ENCODE results near the gene PRKN.
A peak's percentile ranks its signal among the peaks of the same experiment; 100 is the strongest.

Gene PRKN

DNA sequence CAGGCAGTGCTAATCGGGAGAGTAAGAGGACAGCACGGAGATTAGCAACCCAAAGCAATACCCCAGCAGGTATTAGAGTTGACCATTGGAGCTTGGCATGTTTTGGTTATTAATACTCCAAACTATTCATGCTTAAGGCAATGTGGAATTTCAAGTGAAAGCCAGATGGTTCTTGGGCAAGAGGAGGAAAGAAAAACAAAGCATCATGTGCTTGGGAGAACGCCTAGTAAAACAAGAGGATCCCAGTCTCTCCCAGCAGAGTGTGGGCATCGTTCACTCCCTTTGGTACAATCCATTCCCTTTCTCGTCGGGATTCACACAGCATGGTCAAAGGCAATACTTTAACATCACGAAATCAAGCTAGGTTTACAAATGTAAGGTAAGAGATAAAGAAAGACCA is 349.8 kb downstream of the PRKN start (continued):
- TF ChIP-seq, protein P1, sequence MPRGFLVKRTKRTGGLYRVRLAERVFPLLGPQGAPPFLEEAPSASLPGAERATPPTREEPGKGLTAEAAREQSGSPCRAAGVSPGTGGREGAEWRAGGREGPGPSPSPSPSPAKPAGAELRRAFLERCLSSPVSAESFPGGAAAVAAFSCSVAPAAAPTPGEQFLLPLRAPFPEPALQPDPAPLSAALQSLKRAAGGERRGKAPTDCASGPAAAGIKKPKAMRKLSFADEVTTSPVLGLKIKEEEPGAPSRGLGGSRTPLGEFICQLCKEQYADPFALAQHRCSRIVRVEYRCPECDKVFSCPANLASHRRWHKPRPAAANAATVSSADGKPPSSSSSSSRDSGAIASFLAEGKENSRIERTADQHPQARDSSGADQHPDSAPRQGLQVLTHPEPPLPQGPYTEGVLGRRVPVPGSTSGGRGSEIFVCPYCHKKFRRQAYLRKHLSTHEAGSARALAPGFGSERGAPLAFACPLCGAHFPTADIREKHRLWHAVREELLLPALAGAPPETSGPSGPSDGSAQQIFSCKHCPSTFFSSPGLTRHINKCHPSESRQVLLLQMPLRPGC (tag by site-specific recombination; IDR thresholded peaks at IDR 0.05), result no peak

DNA sequence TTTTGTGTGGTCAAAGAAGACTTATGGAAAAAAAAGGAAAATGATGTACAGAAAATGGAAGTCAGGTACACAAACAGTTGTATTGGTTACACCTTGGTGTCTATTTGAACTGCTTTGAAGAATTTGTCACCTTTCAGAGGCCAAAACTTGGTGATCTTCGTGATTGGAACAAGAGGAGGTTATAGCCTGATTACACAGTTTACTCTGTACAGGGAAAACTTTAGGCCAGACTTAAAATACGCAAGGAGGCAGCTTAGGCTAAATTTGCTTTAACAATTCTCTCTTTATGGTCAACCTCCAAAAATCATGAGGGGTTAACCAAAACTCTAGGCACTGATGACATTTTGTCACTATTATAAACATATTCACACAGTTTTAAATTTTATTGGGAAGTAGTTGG is 353.7 kb downstream of the PRKN start:
- TF ChIP-seq ZNF335 (tag by site-specific recombination; conservative IDR thresholded peaks at IDR 0.05) (no peak), ZNF302 (tag by site-specific recombination; IDR thresholded peaks at IDR 0.05; ENCODE audit: low read depth) (no peak), GLIS1 (tag by site-specific recombination; IDR thresholded peaks at IDR 0.05) (no peak), PRDM1 (tag by site-specific recombination; IDR thresholded peaks at IDR 0.05) (no peak), GLI2 (tag by site-specific recombination; IDR thresholded peaks at IDR 0.05; ENCODE audit: borderline replicate concordance, low read depth) (no peak), KLF16 (tag by site-specific recombination; IDR thresholded peaks at IDR 0.05) (no peak), BCL11B (tag by site-specific recombination; IDR thresholded peaks at IDR 0.05; ENCODE audit: low read depth) (no peak), ZNF37A (tag by site-specific recombination; IDR thresholded peaks at IDR 0.05) (no peak)
- H3K36me3 ChIP-seq (ENCODE audit: control insufficient read depth in 2 of 2, insufficient read depth in 1 of 2, low read length in 2 of 2), result no peaks in the 10 kb centered on the region
- POLR2A ChIA-PET, result no interaction called here
- no peaks in the 10 kb centered on the region for H3K9me3 ChIP-seq (ENCODE audit: control insufficient read depth, insufficient read depth, low read depth, low read length)
- no peak overlapping the region for H3K4me3 ChIP-seq (ENCODE audit: low read depth, low read length)
- H3K27ac ChIP-seq (ENCODE audit: extremely low read depth, low read depth, low read length), result no peak overlapping the region
- CTCF ChIA-PET, result no interaction called here
- no peaks in the 10 kb centered on the region for H3K4me1 ChIP-seq (ENCODE audit: control insufficient read depth, insufficient read depth, low read length)

DNA sequence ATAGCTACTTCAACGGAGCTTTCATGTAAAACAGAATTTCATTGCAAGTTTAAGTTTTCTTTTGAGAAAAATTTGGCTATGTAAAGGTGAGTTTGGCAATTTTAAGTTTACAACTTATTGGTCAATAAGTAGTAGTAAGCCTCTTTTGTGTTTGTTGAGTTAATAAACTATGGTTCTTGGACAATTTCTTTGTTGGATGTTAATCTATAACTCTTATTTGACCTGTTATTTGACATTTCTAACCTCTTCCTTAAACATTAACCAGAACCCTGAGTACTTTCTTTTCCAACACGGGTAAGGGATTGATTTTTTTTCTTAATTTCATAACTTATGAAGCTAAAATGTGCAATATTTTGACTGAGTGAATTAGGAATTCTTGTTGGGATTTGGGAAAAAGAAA is 354.4 kb downstream of the PRKN start:
- no peaks in the 10 kb centered on the region for H3K4me1 ChIP-seq (ENCODE audit: control insufficient read depth, insufficient read depth, low read length)
- no peak overlapping the region for H3K27ac ChIP-seq (ENCODE audit: extremely low read depth, low read depth, low read length)
- H3K4me3 ChIP-seq (ENCODE audit: low read depth, low read length), result no peak overlapping the region
- no peaks in the 10 kb centered on the region for H3K36me3 ChIP-seq (ENCODE audit: control insufficient read depth in 2 of 2, insufficient read depth in 1 of 2, low read length in 2 of 2)
- CTCF ChIA-PET, result no interaction called here
- POLR2A ChIA-PET, result no interaction called here
- no peak for TF ChIP-seq ZNF830 (tag by site-specific recombination; IDR thresholded peaks at IDR 0.05; ENCODE audit: low read depth)
- TF ChIP-seq ZNF664 (tag by site-specific recombination; IDR thresholded peaks at IDR 0.05), result no peak
- TF ChIP-seq ZNF416 (tag by site-specific recombination; IDR thresholded peaks at IDR 0.05), result no peak
- TF ChIP-seq ZNF792 (tag by site-specific recombination; IDR thresholded peaks at IDR 0.05), result no peak
- no peak for TF ChIP-seq EGR2 (tag by site-specific recombination; IDR thresholded peaks at IDR 0.05; ENCODE audit: low read depth)
- TF ChIP-seq HOXA7 (CRISPR knock-in tag; IDR thresholded peaks at IDR 0.05; ENCODE audit: borderline replicate concordance), result no peak
- no peak for TF ChIP-seq ZNF768 (tag by site-specific recombination; IDR thresholded peaks at IDR 0.05)
- TF ChIP-seq ZNF239 (tag by site-specific recombination; IDR thresholded peaks at IDR 0.05), result no peak
- no peak for TF ChIP-seq ZNF157 (tag by site-specific recombination; IDR thresholded peaks at IDR 0.05)
- no peak for TF ChIP-seq ZIC2 (tag by site-specific recombination; IDR thresholded peaks at IDR 0.05)
- no peak for TF ChIP-seq ZSCAN16 (tag by site-specific recombination; IDR thresholded peaks at IDR 0.05)
- no peak for TF ChIP-seq ZNF747 (tag by site-specific recombination; IDR thresholded peaks at IDR 0.05)
- no peaks in the 10 kb centered on the region for H3K9me3 ChIP-seq (ENCODE audit: control insufficient read depth, insufficient read depth, low read depth, low read length)

DNA sequence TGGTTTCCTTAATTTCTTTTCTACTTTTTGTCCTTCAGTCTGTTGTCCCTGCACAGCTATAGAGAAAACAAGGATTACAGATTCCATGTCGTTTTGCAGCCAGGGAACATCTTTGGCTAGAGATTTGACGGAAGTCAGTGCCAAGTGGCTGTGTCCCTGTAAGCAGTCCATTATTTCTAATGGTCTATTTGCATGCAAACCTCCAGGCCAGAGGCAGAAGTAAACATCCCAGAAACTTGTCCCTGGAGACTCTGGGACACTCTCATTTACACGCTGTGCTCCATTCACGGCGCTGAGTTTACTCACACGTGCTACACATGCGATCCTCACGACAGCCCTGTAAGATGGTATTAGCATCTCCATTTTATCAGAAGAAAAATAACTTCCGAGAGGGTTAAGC is 355.5 kb downstream of the PRKN start:
- TF ChIP-seq SETDB1 (IDR thresholded peaks at IDR 0.05; ENCODE audit: insufficient read length, low read length) (peak; percentile 20), GLIS1 (tag by site-specific recombination; IDR thresholded peaks at IDR 0.05) (no peak), ZSCAN30 (tag by site-specific recombination; IDR thresholded peaks at IDR 0.05) (no peak), ZNF341 (tag by site-specific recombination; IDR thresholded peaks at IDR 0.05; ENCODE audit: low read depth) (no peak)
- TF ChIP-seq, protein P2, sequence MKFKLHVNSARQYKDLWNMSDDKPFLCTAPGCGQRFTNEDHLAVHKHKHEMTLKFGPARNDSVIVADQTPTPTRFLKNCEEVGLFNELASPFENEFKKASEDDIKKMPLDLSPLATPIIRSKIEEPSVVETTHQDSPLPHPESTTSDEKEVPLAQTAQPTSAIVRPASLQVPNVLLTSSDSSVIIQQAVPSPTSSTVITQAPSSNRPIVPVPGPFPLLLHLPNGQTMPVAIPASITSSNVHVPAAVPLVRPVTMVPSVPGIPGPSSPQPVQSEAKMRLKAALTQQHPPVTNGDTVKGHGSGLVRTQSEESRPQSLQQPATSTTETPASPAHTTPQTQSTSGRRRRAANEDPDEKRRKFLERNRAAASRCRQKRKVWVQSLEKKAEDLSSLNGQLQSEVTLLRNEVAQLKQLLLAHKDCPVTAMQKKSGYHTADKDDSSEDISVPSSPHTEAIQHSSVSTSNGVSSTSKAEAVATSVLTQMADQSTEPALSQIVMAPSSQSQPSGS (tag by site-specific recombination; IDR thresholded peaks at IDR 0.05; ENCODE audit: low read depth), result no peak
- TF ChIP-seq, protein P3, sequence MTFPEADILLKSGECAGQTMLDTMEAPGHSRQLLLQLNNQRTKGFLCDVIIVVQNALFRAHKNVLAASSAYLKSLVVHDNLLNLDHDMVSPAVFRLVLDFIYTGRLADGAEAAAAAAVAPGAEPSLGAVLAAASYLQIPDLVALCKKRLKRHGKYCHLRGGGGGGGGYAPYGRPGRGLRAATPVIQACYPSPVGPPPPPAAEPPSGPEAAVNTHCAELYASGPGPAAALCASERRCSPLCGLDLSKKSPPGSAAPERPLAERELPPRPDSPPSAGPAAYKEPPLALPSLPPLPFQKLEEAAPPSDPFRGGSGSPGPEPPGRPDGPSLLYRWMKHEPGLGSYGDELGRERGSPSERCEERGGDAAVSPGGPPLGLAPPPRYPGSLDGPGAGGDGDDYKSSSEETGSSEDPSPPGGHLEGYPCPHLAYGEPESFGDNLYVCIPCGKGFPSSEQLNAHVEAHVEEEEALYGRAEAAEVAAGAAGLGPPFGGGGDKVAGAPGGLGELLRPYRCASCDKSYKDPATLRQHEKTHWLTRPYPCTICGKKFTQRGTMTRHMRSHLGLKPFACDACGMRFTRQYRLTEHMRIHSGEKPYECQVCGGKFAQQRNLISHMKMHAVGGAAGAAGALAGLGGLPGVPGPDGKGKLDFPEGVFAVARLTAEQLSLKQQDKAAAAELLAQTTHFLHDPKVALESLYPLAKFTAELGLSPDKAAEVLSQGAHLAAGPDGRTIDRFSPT (tag by site-specific recombination; IDR thresholded peaks at IDR 0.05), result no peak
- TF ChIP-seq, protein P4, sequence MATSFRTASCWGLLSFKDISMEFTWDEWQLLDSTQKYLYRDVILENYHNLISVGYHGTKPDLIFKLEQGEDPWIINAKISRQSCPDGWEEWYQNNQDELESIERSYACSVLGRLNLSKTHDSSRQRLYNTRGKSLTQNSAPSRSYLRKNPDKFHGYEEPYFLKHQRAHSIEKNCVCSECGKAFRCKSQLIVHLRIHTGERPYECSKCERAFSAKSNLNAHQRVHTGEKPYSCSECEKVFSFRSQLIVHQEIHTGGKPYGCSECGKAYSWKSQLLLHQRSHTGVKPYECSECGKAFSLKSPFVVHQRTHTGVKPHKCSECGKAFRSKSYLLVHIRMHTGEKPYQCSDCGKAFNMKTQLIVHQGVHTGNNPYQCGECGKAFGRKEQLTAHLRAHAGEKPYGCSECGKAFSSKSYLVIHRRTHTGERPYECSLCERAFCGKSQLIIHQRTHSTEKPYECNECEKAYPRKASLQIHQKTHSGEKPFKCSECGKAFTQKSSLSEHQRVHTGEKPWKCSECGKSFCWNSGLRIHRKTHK (tag by site-specific recombination; IDR thresholded peaks at IDR 0.05), result no peak
- Histone ChIP-seq H3K27ac (ENCODE audit: extremely low read depth, low read depth, low read length) (no peak overlapping the region), H3K4me1 (ENCODE audit: control insufficient read depth, insufficient read depth, low read length) (no peaks in the 10 kb centered on the region), H3K36me3 (ENCODE audit: control insufficient read depth in 2 of 2, insufficient read depth in 1 of 2, low read length in 2 of 2) (no peaks in the 10 kb centered on the region), H3K9me3 (ENCODE audit: control insufficient read depth, insufficient read depth, low read depth, low read length) (no peaks in the 10 kb centered on the region), H3K4me3 (ENCODE audit: low read depth, low read length) (no peak overlapping the region)
- ChIA-PET CTCF (interaction anchor here (0.6 kb wide), 1 partner anchor 664 kb away, joined by 3 read pairs; no protein-coding TSS in a partner anchor), POLR2A (no interaction called here)
